ENCODE results near the gene PRDM16.
A peak's percentile ranks its signal among the peaks of the same experiment; 100 is the strongest.

Gene PRDM16

DNA sequence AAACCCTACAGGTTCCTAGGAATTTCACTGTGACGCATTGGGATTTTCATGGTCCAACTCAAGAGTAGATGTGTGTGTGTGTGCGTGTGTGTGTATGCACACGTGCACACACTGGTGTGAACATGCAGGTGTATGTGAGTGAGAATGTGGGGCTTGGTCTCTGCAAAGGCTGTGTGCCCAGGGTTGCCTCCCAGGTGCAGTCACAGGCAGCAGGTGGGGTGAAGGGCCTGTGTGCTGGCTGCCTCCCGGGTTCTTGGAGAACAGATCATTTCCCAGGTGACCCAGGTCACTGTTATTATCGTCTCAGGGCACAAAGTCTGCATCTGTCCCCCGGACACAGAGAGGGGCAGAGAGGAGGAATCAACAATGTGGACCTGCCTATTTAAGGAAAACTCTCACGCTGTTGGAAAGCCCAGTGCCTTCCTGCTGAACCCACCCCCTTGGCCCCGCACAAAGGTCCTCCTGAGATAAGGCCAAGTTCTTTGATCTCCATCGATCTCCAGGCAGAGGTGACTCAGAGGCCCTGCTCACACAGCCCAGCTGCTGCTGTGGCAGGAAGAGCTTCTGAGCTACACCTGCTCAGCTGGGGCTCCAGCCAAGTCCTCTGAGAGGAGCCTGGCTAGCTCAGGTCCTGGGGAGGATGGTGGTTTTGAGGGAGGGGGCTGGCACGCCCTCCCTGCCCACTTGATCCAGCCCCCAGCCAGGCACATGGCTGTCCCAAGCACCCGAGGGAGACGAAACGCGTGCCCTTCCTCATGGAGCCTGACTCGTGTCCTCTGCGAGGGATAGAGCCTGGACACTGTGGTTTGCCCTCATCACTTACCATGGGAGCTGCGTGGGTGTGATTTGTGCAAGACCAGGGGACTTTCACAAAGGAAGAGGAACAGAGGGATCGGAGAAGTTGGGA is 251.5 kb downstream of the PRDM16 start:
- peak; percentile 44 for DNase-seq (ENCODE audit: low read depth, low spot score)

DNA sequence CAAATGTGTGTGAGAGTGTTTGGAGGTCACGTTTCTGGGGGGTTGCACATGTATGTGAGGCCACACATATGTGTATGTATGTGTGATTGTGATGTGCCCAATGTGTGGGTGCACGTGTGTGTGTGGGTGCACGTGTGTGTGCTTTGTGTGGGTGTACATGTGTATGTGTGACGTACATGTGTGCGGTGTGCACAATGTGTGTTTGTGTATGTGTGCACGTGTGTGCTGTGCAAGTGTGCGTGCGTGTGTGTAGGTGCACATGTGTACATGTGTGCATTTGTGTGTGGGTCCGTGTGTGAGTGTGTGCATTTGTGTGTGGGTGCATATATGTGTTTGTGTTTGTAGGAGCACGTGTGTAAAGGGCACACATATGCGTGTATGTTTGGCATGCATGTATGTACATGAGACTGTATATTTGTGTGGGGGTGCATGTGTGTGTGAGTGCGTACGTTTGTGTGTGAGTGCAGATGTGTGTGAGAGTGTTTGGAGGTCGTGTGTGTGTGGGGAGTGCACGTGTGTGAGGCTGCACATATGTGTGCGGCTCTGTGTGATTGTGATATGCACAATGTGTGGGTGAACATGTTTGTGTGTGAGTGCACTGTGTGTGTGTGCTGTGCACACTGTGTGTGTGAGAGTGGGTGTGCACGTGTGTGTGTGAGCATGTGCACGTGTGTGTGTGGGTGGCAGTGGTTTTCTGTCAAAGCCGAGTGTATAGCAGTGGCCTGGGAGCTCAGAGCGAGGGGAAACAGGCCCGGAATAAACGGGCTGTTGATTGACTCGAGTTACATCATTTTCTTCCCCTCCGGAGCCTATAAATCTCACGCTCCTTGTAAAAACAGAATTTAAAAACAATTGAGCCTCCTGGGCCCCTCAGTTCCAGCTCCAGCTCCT is 252.8 kb downstream of the PRDM16 start:
- no peak for DNase-seq (ENCODE audit: low read depth, low spot score)

DNA sequence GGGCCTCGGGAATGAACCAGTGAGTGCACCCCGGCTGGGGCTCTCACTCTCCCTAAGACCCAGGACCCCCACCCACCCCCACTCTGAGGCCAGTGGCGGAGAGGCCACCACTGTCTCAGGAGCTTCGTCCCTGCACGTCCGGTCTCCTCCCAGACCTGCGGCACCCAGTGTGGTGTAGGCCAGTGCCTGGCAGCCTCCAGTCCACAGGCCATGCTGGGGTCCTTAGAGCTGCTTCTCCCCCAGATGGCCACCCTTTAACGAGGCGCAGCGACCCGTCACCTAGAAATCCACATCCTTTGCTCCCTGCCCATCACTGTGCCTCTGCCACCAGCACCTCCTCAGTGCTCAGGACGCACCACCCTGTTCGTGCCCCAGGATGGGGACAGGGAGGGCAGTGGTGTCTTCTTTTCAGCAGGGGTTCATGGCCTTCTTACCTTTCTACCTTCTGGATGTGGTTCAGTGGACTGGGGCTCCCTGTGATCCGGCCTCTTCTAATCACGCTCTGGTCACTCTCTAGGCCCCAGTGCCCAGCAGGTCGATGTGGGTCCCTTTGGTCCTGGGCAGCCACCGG is 253.5 kb downstream of the PRDM16 start:
- no peak for DNase-seq (ENCODE audit: low read depth, low spot score)

DNA sequence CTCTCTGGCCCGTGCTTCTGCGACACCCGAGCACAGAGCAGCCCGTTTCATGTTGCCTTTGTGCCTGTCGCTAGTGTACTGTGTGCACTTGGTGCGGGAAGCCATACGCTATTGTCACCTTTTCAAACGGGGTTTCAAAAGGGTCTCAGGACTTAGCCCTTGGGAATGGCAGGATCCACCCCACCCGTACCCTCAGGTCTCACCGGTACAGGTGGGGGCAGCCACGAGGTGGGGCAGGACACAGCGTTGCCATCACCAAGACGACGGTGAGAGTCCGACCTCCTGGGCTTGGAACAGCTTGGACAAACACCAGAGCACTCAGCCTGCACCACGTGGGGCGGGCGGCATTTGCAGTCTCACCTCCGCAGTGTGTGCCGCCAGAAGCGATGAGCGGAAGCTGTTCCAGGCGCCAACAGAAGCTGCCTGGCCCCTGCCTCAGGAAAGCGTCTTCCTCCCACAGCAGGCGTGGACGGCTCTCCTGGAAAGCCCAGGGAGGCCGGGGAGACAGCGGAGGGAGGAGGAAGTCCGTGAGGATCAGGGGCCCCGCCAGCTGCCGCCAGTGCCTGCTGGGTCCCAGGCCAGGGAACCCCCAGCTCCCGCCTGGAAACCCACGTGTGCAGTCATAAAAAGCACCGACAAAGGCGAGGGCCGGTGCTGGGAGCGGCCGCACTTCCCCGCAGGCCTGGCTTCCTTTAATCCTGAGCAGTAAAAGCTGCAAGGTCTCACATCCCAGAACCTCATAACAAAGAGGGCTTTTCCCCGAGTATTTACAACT is 254.2 kb downstream of the PRDM16 start:
- DNase-seq (ENCODE audit: low read depth, low spot score) = peak; percentile 84

DNA sequence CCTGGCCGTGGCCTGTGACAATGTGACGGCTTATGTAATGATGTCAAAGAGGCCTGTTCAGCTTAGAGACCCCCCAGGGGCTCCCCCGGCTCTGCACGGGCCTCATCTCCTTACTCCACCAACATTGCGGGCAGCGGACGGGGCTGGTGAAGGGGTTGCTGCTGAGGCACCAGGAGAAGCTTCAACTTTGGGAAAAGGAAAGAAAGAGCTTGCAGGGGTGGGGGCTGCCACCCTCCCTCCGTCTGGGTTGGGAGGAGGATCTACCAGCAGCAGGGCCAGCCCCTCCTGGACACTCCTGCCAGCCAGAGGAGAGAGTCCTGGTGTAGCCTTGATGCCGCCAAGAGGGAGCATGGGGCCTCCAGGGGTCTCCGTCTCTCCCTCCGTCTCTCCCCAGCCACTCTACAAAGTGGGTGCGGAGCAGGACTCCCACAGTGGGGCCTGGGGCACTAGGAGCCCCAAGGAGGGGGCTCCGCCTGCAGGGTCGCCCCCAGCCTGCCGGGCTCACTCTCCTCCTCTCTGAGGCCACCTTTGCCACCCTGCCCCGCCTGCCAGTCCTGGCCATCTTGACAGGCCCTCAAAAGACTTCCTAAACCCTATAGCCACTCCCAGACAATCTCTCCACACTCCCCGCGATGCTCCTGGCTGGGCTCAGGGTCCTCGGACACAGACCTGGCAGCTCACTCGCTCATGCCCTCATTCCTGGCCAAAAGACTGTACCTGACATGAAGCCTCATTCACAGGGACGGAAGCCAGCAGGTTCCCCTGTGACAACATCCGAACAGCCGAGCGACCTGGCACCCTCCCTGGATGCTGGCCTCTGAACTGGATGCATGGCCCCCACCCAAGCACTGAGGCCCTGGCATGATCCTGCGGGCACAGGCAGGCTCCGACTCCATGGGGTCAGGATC is 255.0 kb downstream of the PRDM16 start:
- no peak for DNase-seq (ENCODE audit: low read depth, low spot score)

DNA sequence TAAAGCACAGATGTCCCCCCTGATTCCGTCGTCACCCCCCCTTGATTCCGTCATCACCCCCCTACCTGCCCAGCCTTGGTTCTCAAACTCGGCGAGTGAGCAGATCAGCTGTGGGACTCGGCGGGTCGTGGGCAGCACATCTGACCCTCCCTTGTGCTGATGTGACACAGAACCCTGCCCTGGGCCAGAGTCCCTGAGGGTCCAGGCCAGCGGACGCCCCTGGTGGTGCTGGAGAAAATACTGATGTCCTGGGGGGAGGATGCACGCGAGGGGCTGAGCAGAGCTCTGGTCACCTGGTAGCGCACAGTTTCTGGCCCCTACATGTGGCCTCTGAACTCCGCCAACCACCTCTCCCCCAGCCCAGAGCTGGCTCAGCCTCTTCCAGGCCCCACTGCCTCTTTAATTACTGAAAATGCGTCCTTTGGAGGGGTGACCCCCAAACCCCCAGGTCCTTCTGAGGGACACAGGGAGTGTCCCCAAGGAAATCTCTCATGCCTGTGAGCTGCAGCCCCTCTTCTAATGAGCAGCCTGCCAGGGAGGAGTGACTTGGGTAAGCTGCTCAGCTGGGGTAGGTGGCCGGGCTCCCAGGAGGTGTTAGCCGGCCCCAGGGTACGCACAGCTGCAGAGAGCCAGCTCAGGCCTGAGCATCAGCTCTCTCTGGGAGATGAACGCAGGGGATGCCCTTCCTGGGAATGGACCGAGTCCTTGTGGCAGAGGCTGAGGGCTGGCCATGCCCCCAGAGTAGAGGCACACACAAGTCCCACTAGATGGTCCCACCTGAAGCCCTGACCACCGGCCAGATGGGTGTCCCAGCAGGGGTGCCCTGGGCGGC is 255.9 kb downstream of the PRDM16 start:
- DNase-seq (ENCODE audit: low read depth, low spot score) = no peak

DNA sequence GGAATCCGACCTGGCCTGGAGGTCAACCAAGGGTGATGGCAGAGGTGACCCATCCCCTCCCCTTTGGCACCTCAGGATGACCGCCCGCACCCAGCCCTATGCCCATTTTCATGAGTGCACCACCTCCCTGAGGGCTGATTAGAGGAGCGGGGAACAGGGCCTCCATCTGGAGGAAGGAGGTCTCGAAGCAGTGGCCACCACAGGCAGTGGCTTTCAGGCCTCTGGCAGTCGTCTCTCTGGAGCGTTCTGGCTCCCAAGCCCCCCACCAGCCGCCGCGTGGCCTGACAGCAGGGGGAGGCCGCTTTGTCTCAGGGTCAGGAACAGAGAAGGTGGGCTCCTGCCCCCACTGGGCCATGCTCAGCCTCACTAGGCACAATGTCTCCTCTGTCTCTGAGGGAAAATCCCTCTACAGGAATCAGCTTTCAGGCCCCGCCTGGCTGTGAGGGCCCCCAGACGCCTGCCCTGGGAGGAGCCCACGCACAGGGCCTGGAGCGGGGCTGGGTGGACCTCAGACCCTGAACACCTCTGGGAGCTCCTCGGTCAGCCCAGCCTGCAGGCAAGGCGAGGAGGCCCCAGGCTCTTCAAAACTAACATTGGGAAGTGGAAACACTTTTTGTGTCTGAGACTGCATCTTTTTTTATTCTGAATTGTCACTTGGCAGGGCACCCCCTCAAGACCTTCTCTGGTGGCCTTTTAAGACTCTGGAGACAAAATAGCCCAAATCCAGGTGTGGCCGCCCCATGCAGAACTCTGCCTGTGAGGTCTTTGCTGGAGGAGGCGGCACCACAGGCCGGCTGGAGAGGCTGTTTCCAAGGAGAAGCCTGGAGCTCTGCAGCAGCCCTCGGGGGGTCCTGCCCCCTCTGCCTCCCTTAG is 257.7 kb downstream of the PRDM16 start:
- no peak for DNase-seq (ENCODE audit: low read depth, low spot score)

DNA sequence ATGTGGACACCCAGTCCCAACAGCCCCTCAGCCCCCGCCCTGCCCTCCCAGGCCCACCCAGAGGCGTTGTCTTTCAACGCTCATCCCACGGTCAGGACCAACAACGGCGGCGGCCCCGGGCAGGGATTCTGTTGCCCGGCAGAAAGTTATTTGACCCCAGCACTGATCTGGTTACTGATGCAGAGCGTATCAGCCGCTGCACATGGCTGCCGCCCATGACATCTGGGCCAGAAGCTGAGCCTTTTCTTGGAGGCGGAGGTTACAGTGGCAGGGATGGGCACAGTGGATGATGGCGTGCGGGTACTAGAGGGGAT is 258.3 kb downstream of the PRDM16 start:
- no peak for DNase-seq (ENCODE audit: low read depth, low spot score)

DNA sequence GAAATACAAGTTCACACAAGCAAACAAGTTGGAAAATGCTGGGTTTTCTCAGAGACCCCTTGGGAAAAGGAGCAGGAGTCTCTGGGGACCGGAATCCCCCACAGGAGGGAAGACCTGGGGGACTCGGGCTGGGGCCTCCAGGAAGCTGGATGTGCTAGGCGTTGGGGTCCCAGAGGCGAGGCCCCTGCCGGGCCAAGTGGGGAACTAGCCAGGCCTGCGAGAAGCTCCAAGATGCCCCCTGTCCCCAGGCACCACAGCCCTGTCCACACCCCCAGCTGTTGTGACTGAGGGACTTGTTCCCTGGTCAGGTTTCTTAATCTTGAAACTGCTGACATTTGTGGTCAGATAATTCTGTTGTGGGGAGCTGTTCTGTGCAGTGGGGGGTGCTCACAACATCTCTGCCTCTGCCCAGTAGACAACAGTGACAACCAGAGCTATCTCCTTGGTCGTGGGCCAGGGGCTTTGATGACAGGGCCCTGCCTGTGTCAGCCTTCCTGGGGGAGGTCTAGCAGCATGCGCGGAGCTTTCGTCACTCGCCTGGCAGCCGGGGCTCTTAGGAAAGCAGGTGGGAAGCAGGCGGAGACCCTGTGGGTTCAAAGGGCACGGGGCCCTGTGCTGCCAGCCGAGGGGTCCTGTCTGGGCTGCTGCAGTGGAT is 259.1 kb downstream of the PRDM16 start:
- DNase-seq (ENCODE audit: low read depth, low spot score) = no peak

DNA sequence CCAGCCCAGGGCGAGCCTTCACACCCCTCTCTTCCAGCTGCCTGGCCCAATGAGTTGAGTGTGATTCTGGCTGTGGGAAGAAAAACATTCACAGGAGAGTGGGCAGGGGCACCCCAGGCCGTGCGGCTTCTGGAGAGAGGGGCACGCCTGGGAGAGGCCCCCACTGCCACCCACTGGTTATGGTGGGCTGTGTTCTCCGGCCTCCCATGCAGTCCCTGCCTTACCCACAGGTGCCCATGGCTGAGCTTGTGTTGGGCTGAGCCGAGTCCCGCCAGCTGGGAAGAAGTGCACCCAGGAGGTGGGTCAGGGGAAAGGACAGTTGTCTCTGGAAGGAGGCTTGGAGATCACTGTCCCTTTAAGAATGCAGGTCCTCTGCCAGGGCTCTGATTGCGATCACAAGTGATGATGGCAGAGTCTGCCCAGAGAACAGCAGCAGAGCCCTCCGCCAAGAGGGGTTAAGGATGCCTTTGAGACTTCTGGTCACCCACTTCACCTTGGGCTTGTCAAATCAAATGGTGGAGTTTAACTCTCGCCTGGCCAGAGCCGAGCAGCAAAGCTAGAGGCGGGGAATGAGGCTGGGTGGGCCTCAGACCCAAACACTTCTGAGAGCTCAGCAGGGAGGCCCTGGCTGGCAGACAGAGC is 260.8 kb downstream of the PRDM16 start:
- DNase-seq (ENCODE audit: low read depth, low spot score) = no peak

DNA sequence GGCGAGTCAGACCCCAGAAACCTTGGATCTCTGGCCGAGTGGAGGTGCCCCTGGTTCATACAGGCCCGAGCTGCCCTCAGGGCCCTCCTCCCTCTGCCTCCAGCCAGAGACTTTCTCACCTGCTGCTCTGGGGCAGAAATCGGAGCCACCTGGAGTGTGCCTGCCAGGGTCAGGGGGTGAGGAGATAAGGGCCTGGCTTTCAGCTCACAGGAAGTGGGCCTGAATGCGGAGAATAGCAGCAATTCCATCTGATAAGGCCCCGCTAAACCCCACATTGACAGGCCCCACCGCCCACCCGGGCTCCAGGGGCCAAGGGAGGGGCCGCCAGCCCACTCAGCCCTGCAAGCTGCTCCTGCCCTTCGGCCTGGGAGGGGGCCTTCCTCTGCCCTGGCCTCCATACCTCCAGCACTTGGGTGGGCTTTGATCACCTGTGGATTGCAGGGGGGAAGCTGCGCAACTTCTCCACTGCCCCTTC is 261.8 kb downstream of the PRDM16 start:
- DNase-seq (ENCODE audit: low read depth, low spot score) = no peak

DNA sequence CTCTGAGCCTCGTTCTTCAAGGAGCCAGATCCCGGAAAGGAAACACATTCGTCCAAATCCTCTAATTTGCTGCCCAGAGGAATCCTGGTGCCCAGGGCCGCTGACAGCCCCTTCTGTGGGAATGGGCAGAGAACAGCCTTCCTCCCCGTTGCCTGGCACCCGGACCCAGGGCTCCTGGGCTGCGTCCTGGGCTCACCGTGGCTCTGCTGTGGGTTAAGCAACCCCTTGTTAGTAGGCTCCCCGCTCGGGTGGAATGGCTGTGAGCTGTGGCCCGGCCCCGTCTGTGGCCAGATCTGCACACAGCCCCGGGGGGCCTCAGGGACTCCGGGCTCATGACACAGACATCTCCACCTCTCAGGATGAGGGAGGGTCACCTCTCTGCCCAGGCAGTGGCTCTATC is 262.6 kb downstream of the PRDM16 start:
- DNase-seq (ENCODE audit: low read depth, low spot score) = no peak

DNA sequence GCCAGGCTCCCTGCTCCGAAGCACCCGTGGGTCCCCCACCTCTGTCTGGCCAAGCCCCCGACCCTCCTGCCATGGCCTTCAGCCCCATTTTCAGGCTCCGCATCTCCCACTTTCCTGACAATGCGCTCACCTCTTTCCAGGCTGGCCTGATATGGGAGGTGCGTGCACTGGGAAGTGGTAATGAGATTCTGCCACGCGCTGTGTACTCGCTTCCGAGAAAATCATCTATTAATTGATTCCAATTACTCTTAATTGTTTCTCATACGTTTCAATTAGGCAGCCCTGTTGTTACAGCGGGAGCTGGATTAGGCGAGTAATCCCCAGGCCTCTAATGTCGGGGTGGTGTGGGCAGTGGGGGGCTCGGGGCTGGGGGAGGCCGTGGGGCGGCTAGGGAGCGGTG is 263.0 kb downstream of the PRDM16 start:
- DNase-seq (ENCODE audit: low read depth, low spot score) = no peak

DNA sequence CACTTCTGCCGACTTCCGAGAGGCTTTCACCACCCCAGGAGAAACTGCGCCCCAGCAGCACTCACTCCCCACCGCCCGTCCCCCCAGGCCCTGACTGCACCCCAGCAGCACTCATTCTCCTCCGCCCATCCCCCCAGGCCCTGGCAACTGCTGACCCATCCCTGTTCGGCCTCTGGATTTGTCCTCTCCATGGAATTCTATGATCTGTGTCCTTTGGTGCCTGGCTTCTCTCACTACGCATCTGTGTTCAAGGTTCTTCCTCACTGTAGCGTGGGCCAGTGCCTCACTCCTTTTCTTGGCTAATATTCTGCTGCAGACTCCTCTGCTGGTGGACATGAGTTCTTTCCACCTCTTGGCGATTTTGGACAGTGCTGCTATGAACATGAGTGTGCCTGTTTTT is 263.7 kb downstream of the PRDM16 start:
- no peak for DNase-seq (ENCODE audit: low read depth, low spot score)

DNA sequence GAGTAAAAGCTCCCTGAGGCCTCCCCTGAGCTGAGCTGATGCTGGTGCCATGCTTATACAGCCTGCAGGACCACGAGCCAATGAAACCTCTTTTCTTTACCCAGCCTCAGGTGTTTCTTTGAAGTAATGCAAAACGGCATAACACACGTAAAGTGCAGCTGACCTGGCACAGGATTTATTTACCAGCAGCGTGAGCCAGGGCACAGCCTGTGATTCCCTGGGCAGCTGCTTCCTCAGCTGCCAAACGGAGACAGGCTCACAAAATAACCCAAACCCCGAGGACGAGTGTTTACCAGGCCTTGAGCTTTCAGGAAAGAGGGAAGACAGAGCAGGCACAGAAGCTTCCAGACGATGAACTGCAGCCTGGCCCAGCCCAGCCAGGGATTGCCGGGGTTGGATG is 264.9 kb downstream of the PRDM16 start:
- no peak for DNase-seq (ENCODE audit: low read depth, low spot score)

DNA sequence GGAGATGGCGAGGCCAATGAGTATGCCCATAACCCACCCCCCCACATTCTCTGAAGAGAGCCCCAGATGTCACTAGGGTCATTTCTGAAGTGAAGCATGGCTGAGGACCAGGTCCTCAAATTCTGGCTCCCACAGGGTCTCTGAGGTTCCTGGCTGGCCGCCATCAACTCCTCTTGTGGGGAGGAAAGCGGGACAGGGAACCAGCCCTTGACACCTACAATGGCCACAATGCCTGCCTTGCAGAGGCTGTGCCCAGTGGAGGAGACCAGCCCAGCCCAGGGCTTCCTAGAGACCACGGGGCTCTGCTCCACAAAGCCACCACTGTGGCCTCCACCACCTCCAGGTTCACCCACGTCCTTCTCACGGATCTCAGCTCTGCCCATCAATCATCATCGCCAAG is 265.4 kb downstream of the PRDM16 start:
- no peak for DNase-seq (ENCODE audit: low read depth, low spot score)

DNA sequence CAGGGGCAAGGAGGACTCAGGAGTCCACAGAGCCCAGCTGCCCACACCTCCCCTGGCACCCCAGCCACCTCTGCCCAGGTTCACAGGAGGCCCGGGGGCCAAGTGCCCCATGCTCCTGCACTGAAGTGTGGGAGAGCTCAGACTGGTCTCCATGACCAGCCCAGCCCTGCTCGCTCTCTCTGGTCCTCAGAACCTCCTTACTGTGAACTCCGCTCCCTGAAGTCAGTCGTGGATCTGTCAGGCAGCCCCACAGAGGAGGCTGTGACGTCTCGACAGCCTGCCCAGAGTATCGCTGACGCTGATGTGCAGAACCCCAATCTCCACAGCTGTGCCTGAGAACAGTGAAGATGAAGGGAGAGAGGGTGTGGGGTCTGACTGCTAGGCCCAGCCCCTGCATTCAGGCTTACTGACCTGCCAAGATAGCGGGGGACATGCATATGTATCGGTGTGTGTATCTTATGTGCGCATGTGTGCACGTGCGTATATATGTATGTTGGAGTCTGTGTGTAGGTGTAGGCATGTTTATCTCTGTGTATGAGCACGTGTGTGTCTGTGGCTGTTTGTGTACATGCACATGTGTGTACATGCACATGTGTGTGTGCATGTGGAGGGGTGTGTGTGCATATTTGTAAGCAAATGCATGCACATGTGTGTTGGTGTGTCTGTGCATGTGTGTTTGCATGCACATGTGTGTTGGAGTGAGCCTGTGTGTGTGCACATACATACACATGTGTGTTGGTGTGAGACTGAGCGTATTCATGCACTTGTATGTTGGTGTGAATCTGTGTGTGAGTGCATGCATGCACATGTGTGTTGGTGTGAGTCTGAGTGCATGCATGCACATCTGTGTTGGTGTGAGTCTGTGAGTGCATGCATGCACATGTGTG is 267.0 kb downstream of the PRDM16 start:
- no peak for DNase-seq (ENCODE audit: low read depth, low spot score)

All from ELF-1 (cell line).